Common myeloid progenitor, CD34-positive (primary cell): ENCODE data around the gene SLC46A3.
"Not testable (repeated sequence)": the region's sequence is repeated elsewhere in the genome, so short reads cannot be mapped to it uniquely, and the experiment has no call there.

Experiments
- CTCF ChIA-PET: fragments of 350-600 bp; sonication (Branson Sonifier 250); formaldehyde crosslinking; loops from one replicate; lab custom pipeline; 2021; ENCODE audit warnings: antibody characterized with exemption; lab: Charles Lee
- POLR2A ChIA-PET: fragments of 350-600 bp; sonication (Branson Sonifier 250); formaldehyde crosslinking; loops from one replicate; lab custom pipeline; 2021; ENCODE audit warnings: antibody characterized with exemption; lab: Charles Lee
- DNase-seq, 3 donors: peaks; one replicate each; pipeline versions ENCODE4 v3.0.0 to v3.0.0-alpha.2; 2013
- H3K27ac ChIP-seq, 2 experiments: 1 replicate in 1 of 2; 2 replicates in 1 of 2; pipeline ENCODE4 v1.7.0; 2013; ENCODE audit warnings: inconsistent platforms in 2 of 2, low read length in 2 of 2, mild to moderate bottlenecking in 2 of 2, low read depth in 1 of 2, moderate library complexity in 1 of 2; ENCODE audit not compliant: severe bottlenecking in 2 of 2, insufficient read depth in 1 of 2, poor library complexity in 1 of 2
- H3K27me3 ChIP-seq, 5 experiments: replicated peaks in 2 of 5; 1 replicate in 3 of 5; 2 replicates in 2 of 5; pipeline versions ENCODE4 v1.6.1 to v1.7.0; 2013; ENCODE audit warnings: low read length in 4 of 5, mild to moderate bottlenecking in 2 of 5, moderate library complexity in 2 of 5, inconsistent platforms in 1 of 5; ENCODE audit not compliant: insufficient read depth in 5 of 5, control insufficient read depth in 4 of 5
- H3K36me3 ChIP-seq, 4 experiments: 1 replicate in 2 of 4; 2 replicates in 2 of 4; pipeline versions ENCODE4 v1.6.1 to v1.7.0; 2013; ENCODE audit warnings: low read length in 3 of 4, control low read depth in 1 of 4, mild to moderate bottlenecking in 1 of 4; ENCODE audit not compliant: control insufficient read depth in 4 of 4, insufficient read depth in 4 of 4
- H3K4me1 ChIP-seq, 4 experiments: 1 replicate in 3 of 4; 2 replicates in 1 of 4; pipeline versions ENCODE4 v1.6.1 to v1.7.1; 2013; ENCODE audit warnings: low read length in 3 of 4, mild to moderate bottlenecking in 3 of 4, control low read depth in 1 of 4, inconsistent platforms in 1 of 4, moderate library complexity in 1 of 4; ENCODE audit not compliant: control insufficient read depth in 4 of 4, insufficient read depth in 4 of 4; ENCODE audit errors: control extremely low read depth in 1 of 4
- H3K4me3 ChIP-seq, 7 experiments: 1 replicate in 4 of 7; 2 replicates in 3 of 7; pipeline versions ENCODE4 v1.5.1 to v1.7.0; 2013; ENCODE audit warnings: mild to moderate bottlenecking in 7 of 7, low read length in 6 of 7, moderate library complexity in 6 of 7, inconsistent platforms in 2 of 7, low read depth in 2 of 7, control low read depth in 1 of 7; ENCODE audit not compliant: insufficient read depth in 4 of 7, control insufficient read depth in 1 of 7; ENCODE audit errors: extremely low read depth in 1 of 7
- H3K9me3 ChIP-seq, 5 experiments: 1 replicate in 4 of 5; 2 replicates in 1 of 5; pipeline versions ENCODE4 v1.6.1 to v1.7.1; 2013; ENCODE audit warnings: low read length in 4 of 5, mild to moderate bottlenecking in 2 of 5, inconsistent platforms in 1 of 5, low read depth in 1 of 5, moderate library complexity in 1 of 5; ENCODE audit not compliant: control insufficient read depth in 4 of 5, insufficient read depth in 2 of 5; ENCODE audit errors: control extremely low read depth in 1 of 5
- WGBS: methylation state at CpG from one replicate; pipeline ENCODE4 v1.1.5; 2013; ENCODE audit not compliant: insufficient coverage; 5-methylcytosine and 5-hydroxymethylcytosine counted together

The SLC46A3 gene

GRCh38 chr13:28705461-28706083 is 13.2 kb downstream of the SLC46A3 start:
- DNase-seq: no peak
- Histone ChIP-seq H3K4me3 (no peak overlapping the region), H3K4me1 (peaks cover 0 to 11% (median 7%) of the 10 kb centered on the region in 4 experiments), H3K27me3 (no peaks in the 10 kb centered on the region), H3K36me3 (peaks cover 3 to 20% (median 10%) of the 10 kb centered on the region in 4 experiments), H3K9me3 (no peaks in the 10 kb centered on the region), H3K27ac (no peak overlapping the region)
- ChIA-PET POLR2A (no interaction called here), CTCF (interaction anchor here (1.0 kb wide), 1 partner anchor 12 kb away, joined by 4 read pairs; no protein-coding TSS in a partner anchor)
- 100% methylated on average over 3 of the region's 5 CpGs for WGBS

DNA sequence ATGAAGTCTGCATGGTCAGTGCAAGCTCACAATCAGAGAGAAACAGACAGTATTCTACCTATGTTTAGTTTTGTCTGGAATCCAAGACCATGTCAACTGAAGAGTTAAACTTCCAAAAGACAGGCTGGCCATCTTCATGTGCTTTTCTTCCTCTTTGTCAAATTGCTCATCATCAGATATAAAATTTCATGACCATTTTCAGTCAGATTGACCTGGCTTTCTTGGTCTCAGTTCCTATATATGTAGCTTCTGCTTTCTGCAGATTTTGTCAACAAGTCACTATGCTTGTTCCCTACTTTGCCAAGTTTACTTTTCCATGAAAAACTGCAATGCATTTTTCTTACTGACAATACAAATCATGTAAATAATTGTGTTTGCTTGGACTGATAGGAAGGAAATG is 13.9 kb downstream of the SLC46A3 start:
- CTCF ChIA-PET: interaction anchor here (1.0 kb wide), 1 partner anchor 13 kb away, joined by 4 read pairs; no protein-coding TSS in a partner anchor
- POLR2A ChIA-PET: no interaction called here

DNA sequence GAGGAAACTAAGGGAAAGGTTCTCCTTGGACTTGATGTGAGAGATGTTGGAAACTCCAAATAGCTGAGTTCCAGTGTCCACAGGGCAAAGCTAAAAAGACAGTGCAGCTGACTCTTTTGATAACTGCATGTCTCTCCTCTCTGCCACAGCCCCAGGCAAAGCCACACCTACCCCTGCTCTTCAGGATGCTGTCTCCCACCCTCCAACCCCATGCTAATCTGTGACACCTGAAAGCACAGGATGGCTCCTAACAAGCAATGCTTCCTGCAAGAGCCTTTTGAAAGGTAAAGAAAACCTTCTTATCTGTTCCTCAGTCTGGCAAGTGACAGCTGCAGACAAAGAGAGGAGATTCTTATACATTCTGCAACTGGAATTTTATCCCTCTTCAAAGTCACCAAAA is 14.5 kb downstream of the SLC46A3 start:
- no peaks in the 10 kb centered on the region for H3K27me3 ChIP-seq
- CTCF ChIA-PET: no interaction called here
- H3K4me3 ChIP-seq: no peak overlapping the region
- peaks cover 7 to 24% (median 13%) of the 10 kb centered on the region in 4 experiments for H3K36me3 ChIP-seq
- H3K4me1 ChIP-seq: peaks cover 0 to 11% (median 7%) of the 10 kb centered on the region in 4 experiments
- POLR2A ChIA-PET: no interaction called here
- H3K27ac ChIP-seq: no peak overlapping the region
- no peak for DNase-seq
- no peaks in the 10 kb centered on the region for H3K9me3 ChIP-seq

More for the DNA sequence above, 13.9 kb downstream of the SLC46A3 start:
- H3K9me3 ChIP-seq: no peaks in the 10 kb centered on the region
- H3K27me3 ChIP-seq: no peaks in the 10 kb centered on the region
- no peak overlapping the region for H3K27ac ChIP-seq
- H3K4me1 ChIP-seq: peaks cover 0 to 11% (median 7%) of the 10 kb centered on the region in 4 experiments
- H3K36me3 ChIP-seq: peaks cover 7 to 21% (median 13%) of the 10 kb centered on the region in 4 experiments
- no peak overlapping the region for H3K4me3 ChIP-seq
- DNase-seq: no peak

- no peaks in the 10 kb centered on the region for H3K9me3 ChIP-seq
- 100% methylated on average over 1 of the region's 1 CpG for WGBS
- H3K4me3 ChIP-seq: no peak overlapping the region
- H3K27ac ChIP-seq: no peak overlapping the region
- POLR2A ChIA-PET: interaction anchor here (0.7 kb wide), 1 partner anchor 361 kb away, joined by 3 read pairs; no protein-coding TSS in a partner anchor
- H3K4me1 ChIP-seq: no peaks in the 10 kb centered on the region
- no peaks in the 10 kb centered on the region for H3K27me3 ChIP-seq
- CTCF ChIA-PET: no interaction called here
- H3K36me3 ChIP-seq: peaks cover 7 to 35% (median 13%) of the 10 kb centered on the region in 4 experiments
- no peak for DNase-seq
Observed at GRCh38 chr13:28699246-28699645, 19.5 kb downstream of the SLC46A3 start.

- DNase-seq: no peak
- Histone ChIP-seq H3K27ac (no peak overlapping the region), H3K9me3 (peaks cover 0 to under 1% (median 0%) of the 10 kb centered on the region in 5 experiments), H3K27me3 (no peaks in the 10 kb centered on the region), H3K36me3 (peaks cover 7 to 32% (median 12%) of the 10 kb centered on the region in 4 experiments), H3K4me3 (no peak overlapping the region), H3K4me1 (no peaks in the 10 kb centered on the region)
- CTCF ChIA-PET: interaction anchor here (1.2 kb wide), 1 partner anchor 42 kb away, joined by 3 read pairs; no protein-coding TSS in a partner anchor
- WGBS: no CpG with 5 or more reads among the region's 1 CpG
- POLR2A ChIA-PET: no interaction called here
Observed at GRCh38 chr13:28697441-28697840, 21.3 kb downstream of the SLC46A3 start.

GRCh38 chr13:28693605-28694491 is 24.9 kb downstream of the SLC46A3 start:
- DNase-seq, H3K4me1 ChIP-seq, H3K27me3 ChIP-seq, H3K4me3 ChIP-seq, H3K27ac ChIP-seq, H3K36me3 ChIP-seq, H3K9me3 ChIP-seq: not testable (repeated sequence)
- CTCF ChIA-PET: interaction anchor here (0.6 kb wide), 2 partner anchors 18 to 1704 kb away, joined by 3 read pairs; no protein-coding TSS in a partner anchor
- POLR2A ChIA-PET: interaction anchor here (0.7 kb wide), 1 partner anchor 718 kb away, joined by 4 read pairs; no protein-coding TSS in a partner anchor
- WGBS: 87% methylated on average over 9 of the region's 11 CpGs
